Breast epithelium (tissue), 3 donors: ENCODE measurements around the gene MEF2C.

ENCODE experiments used
- CTCF ChIP-seq, 3 donors: fragments of 450-650 bp; IDR thresholded peaks; one replicate each; pipeline ENCODE4 v1.5.1; 2016 to 2017; ENCODE audit warnings: antibody characterized with exemption in 3 of 3, mild to moderate bottlenecking in 3 of 3, moderate library complexity in 3 of 3
- POLR2AphosphoS5 ChIP-seq, 3 donors: sonication (generic); formaldehyde crosslinking; IDR thresholded peaks; one replicate each; pipeline ENCODE4 v1.6.1; 2017; ENCODE audit warnings: antibody characterized with exemption in 3 of 3

GRCh38 chr5:88782571-88782970, 100.4 kb downstream of the MEF2C start:
- TF ChIP-seq POLR2AphosphoS5 (IDR thresholded peaks at IDR 0.05) (no peak), CTCF (IDR thresholded peaks at IDR 0.05) (no peak)
